Activated CD4-positive, alpha-beta T cell treated with anti-CD3 and anti-CD28 coated beads for 36 hours (primary cell): ENCODE data around the gene FUT8. TPM values are rescaled to one million over a fixed set of nuclear protein-coding genes. Genes with fewer than 3 reads are reported as not detected.
"Not testable (repeated sequence)": the region's sequence is repeated elsewhere in the genome, so short reads cannot be mapped to it uniquely, and the experiment has no call there.

Source experiments
- ATAC-seq: fragments of 200-7000 bp; cut with Tn5 transposase; one replicate; pipeline ENCODE4 v1.10.0; 2021; ENCODE audit warnings: mild to moderate bottlenecking, moderate library complexity
- CTCF ChIA-PET: fragments of 350-600 bp; sonication (Branson Sonifier 250); formaldehyde crosslinking; loops from one replicate; lab custom pipeline; 2021; ENCODE audit warnings: antibody characterized with exemption; lab: Charles Lee
- POLR2A ChIA-PET: fragments of 350-600 bp; sonication (Branson Sonifier 250); formaldehyde crosslinking; loops from one replicate; lab custom pipeline; 2021; ENCODE audit warnings: antibody characterized with exemption, inconsistent platforms; lab: Charles Lee
- DNase-seq: peaks from one replicate; pipeline ENCODE4 v3.0.0-alpha.2; 2020
- H3K27ac Mint-ChIP-seq: one replicate; pipeline ENCODE4 v1.8.0; 2021; ENCODE audit warnings: mixed read lengths
- H3K27me3 Mint-ChIP-seq: one replicate; pipeline ENCODE4 v1.8.0; 2021; ENCODE audit warnings: mixed read lengths
- H3K36me3 Mint-ChIP-seq: one replicate; pipeline ENCODE4 v1.8.0; 2021; ENCODE audit warnings: low read depth, mixed read lengths
- H3K4me1 Mint-ChIP-seq: one replicate; pipeline ENCODE4 v1.8.0; 2021; ENCODE audit warnings: mixed read lengths
- H3K4me3 Mint-ChIP-seq: one replicate; pipeline ENCODE4 v1.8.0; 2021; ENCODE audit warnings: mild to moderate bottlenecking, moderate library complexity, mixed read lengths
- H3K9me3 Mint-ChIP-seq: one replicate; pipeline ENCODE4 v1.8.0; 2021; ENCODE audit warnings: low read depth, mixed read lengths
- intact Hi-C, 2 experiments: fragments of 100-400 bp; cut with DNase I in 1 of 2; cut with micrococcal nuclease in 1 of 2; formaldehyde crosslinking; loops; one replicate each; pipeline versions ENCODE4 v1.14.2 to v1.15.1; 2022 to 2024; cut with DNase I, micrococcal nuclease
- total RNA-seq, 2 experiments: library from RNA; stranded (reverse); gene quantifications; one replicate each; pipeline ENCODE4 v1.2.3, GENCODE V29; 2021

FUT8 gene
- total RNA-seq, 2 experiments from 2014 or later = 44.2 to 50.0 TPM

- H3K27me3 Mint-ChIP-seq = no peaks in the 10 kb centered on the region
- H3K4me1 Mint-ChIP-seq = peaks cover 29% of the 10 kb centered on the region
- H3K36me3 Mint-ChIP-seq = peaks cover 45% of the 10 kb centered on the region
- ATAC-seq = no peak
- CTCF ChIA-PET = no interaction called here
- H3K27ac Mint-ChIP-seq = no peak overlapping the region
- POLR2A ChIA-PET = no interaction called here
- peaks cover 9% of the 10 kb centered on the region for H3K9me3 Mint-ChIP-seq
- intact Hi-C loops = no loop called here
- no peak for DNase-seq
- no peak overlapping the region for H3K4me3 Mint-ChIP-seq
These were observed 37.1 kb downstream of the FUT8 start for GRCh38 chr14:65449647-65450046.

- peaks cover 64% of the 10 kb centered on the region for H3K36me3 Mint-ChIP-seq
- intact Hi-C loops = no loop called here
- H3K9me3 Mint-ChIP-seq = peaks cover 16% of the 10 kb centered on the region
- H3K27ac Mint-ChIP-seq = no peak overlapping the region
- POLR2A ChIA-PET = interaction anchor here (0.5 kb wide), 1 partner anchor 138 kb away, joined by 4 read pairs; no protein-coding TSS in a partner anchor
- peaks cover 20% of the 10 kb centered on the region for H3K4me1 Mint-ChIP-seq
- H3K4me3 Mint-ChIP-seq = no peak overlapping the region
- CTCF ChIA-PET = interaction anchor here (0.6 to 1.4 kb wide), 2 partner anchors 16 to 26 kb away, joined by 3 to 4 read pairs; no protein-coding TSS in a partner anchor
- H3K27me3 Mint-ChIP-seq = no peaks in the 10 kb centered on the region
- ATAC-seq (no peak), DNase-seq (no peak)
These were observed 41.4 kb downstream of the FUT8 start for GRCh38 chr14:65453807-65454480.

GRCh38 chr14:65456247-65456646, 43.7 kb downstream of the FUT8 start:
- H3K4me1 Mint-ChIP-seq = peaks cover 25% of the 10 kb centered on the region
- intact Hi-C loops = no loop called here
- H3K27me3 Mint-ChIP-seq = no peaks in the 10 kb centered on the region
- no peak overlapping the region for H3K4me3 Mint-ChIP-seq
- DNase-seq (no peak), ATAC-seq (no peak)
- POLR2A ChIA-PET = no interaction called here
- CTCF ChIA-PET = interaction anchor here (0.6 to 1.3 kb wide), 2 partner anchors 15 to 158 kb away, joined by 3 to 4 read pairs; no protein-coding TSS in a partner anchor
- no peak overlapping the region for H3K27ac Mint-ChIP-seq
- H3K9me3 Mint-ChIP-seq = peaks cover 16% of the 10 kb centered on the region
- peaks cover 63% of the 10 kb centered on the region for H3K36me3 Mint-ChIP-seq

DNA sequence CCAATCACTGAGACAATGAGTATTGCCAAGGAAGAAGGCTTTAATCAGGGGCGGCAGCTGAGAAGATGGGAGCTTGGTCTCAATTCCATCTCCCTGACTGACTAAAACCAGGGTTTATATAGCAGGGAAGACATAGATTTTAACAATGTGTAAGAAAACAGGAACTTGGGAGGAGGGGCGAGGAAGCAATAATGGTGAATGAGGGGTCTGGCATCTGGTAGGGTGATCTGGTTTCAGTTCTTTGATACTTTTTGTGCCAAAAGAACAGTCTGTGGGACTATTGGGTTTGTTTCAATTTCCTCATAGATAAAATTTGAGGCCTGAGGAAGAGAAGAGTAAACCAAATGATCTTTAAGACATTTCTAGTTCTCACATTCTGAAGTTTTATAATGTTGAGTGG, 49.2 kb downstream of the FUT8 start:
- Mint-ChIP-seq H3K4me1 (peaks cover 37% of the 10 kb centered on the region), H3K4me3 (no peak overlapping the region), H3K27ac (peak overlapping the region; percentile 53), H3K9me3 (peaks cover 2% of the 10 kb centered on the region), H3K36me3 (peaks cover 46% of the 10 kb centered on the region), H3K27me3 (no peaks in the 10 kb centered on the region)
- no peak for ATAC-seq
- no peak for DNase-seq
- CTCF ChIA-PET = interaction anchor here (0.8 to 1.6 kb wide), 3 partner anchors 10 to 406 kb away, joined by 3 to 4 read pairs (median 3); no protein-coding TSS in a partner anchor
- POLR2A ChIA-PET = no interaction called here
- intact Hi-C loops = loop anchor here (1.0 to 2.0 kb wide), 4 partner anchors 15 to 49 kb away; partner anchors contain the start of gene FUT8 (in 1 of the 2)

- Mint-ChIP-seq H3K9me3 (peaks cover 2% of the 10 kb centered on the region), H3K27me3 (no peaks in the 10 kb centered on the region), H3K36me3 (peaks cover 40% of the 10 kb centered on the region), H3K4me3 (no peak overlapping the region), H3K27ac (peak overlapping the region; percentile 14), H3K4me1 (peaks cover 37% of the 10 kb centered on the region)
- ChIA-PET POLR2A (no interaction called here), CTCF (interaction anchor here (0.9 kb wide), 1 partner anchor 405 kb away, joined by 3 read pairs; no protein-coding TSS in a partner anchor)
- intact Hi-C loops = loop anchor here (1.0 to 2.0 kb wide), 4 partner anchors 14 to 50 kb away; partner anchors contain the start of gene FUT8 (in 1 of the 2)
- peak; percentile 95 for ATAC-seq
- DNase-seq = peak; percentile 48
These were observed 49.9 kb downstream of the FUT8 start for GRCh38 chr14:65462411-65462810.

DNA sequence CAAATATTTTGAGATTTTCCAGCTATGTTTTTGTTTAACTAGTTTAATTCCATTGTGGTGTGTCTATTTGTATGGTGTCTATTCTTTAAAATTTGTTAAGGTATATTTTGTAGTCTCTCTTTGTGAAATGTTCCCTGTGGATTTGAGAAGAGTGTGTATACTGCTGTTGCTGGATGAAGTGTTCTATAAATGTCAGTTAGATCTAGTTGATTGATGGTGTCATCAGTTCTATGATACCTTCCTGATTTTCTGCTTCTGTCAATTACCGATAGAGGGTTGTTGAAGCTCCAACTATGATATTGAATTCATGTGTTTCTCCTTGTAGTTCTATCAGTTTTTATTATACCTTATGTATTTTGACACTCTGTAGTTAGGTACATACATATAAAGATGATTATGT, 53.1 kb downstream of the FUT8 start:
- intact Hi-C loops = no loop called here
- Mint-ChIP-seq H3K36me3 (peaks cover 29% of the 10 kb centered on the region), H3K4me1 (peaks cover 45% of the 10 kb centered on the region), H3K4me3 (no peak overlapping the region), H3K9me3 (no peaks in the 10 kb centered on the region), H3K27me3 (no peaks in the 10 kb centered on the region), H3K27ac (no peak overlapping the region)
- ATAC-seq (no peak), DNase-seq (no peak)
- ChIA-PET CTCF (no interaction called here), POLR2A (no interaction called here)

- H3K4me3 Mint-ChIP-seq, H3K27me3 Mint-ChIP-seq, POLR2A ChIA-PET, H3K27ac Mint-ChIP-seq, H3K9me3 Mint-ChIP-seq, DNase-seq, CTCF ChIA-PET, ATAC-seq, intact Hi-C loops: not testable (repeated sequence)
- Mint-ChIP-seq H3K36me3 (peaks cover 18% of the 10 kb centered on the region), H3K4me1 (peaks cover 39% of the 10 kb centered on the region)
These were observed 55.4 kb downstream of the FUT8 start for GRCh38 chr14:65467926-65468325.

GRCh38 chr14:65469903-65470302, 57.4 kb downstream of the FUT8 start:
- Mint-ChIP-seq H3K27ac (no peak overlapping the region), H3K4me1 (peaks cover 36% of the 10 kb centered on the region), H3K9me3 (no peaks in the 10 kb centered on the region), H3K27me3 (no peaks in the 10 kb centered on the region), H3K36me3 (peaks cover 16% of the 10 kb centered on the region), H3K4me3 (no peak overlapping the region)
- DNase-seq (no peak), ATAC-seq (no peak)
- intact Hi-C loops = loop anchor here in 1 of 2 experiments (10.0 kb wide), 1 partner anchor 185 kb away; no protein-coding TSS in a partner anchor
- CTCF ChIA-PET = no interaction called here
- POLR2A ChIA-PET = no interaction called here

GRCh38 chr14:65470404-65470880, 57.9 kb downstream of the FUT8 start:
- no peak overlapping the region for H3K27ac Mint-ChIP-seq
- no peaks in the 10 kb centered on the region for H3K9me3 Mint-ChIP-seq
- intact Hi-C loops = loop anchor here in 1 of 2 experiments (10.0 kb wide), 1 partner anchor 186 kb away; no protein-coding TSS in a partner anchor
- peaks cover 16% of the 10 kb centered on the region for H3K36me3 Mint-ChIP-seq
- H3K4me1 Mint-ChIP-seq = peaks cover 37% of the 10 kb centered on the region
- ChIA-PET POLR2A (no interaction called here), CTCF (no interaction called here)
- DNase-seq (no peak), ATAC-seq (no peak)
- no peaks in the 10 kb centered on the region for H3K27me3 Mint-ChIP-seq
- H3K4me3 Mint-ChIP-seq = no peak overlapping the region

DNA sequence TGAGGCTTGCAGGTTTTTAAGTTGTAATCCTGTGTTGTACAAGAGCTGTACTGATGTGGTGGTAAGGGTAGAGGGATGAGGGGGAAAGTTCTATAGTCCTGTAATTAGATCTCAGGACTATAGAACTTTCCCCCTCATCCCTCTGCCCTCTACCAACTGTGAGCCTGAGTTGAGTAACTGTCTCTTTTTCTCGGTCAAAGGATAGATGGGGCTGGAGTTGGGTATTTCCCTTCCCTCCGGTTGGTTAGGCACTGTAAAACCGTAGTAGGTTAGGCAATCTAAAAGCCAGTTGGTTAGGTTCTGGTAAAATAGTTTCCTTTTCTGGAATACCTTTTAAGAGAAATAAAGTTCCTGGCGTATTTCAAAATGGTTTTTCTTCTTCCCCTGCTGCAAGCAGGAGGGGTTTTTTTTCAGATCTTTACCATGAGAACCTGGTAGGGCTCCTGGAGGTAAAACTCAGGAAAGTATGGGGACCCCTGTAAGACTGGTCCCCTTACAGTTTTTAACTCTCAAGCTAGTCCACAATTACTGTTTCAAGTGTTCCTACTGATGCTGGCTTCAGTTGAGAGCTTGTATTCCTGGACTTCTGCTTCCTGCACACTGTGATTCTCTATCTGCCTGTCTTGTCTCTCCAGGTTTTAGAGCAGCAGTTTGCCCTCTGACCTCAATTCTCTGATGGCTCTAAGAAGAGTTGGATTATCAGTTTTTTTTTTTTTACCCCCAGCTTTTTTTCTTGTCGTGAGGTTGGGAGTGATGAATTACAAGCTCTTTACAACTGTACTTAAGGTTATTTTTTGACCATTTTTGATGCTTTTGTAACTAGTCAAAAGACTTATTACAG, 58.7 kb downstream of the FUT8 start:
- Mint-ChIP-seq H3K27me3 (no peaks in the 10 kb centered on the region), H3K9me3 (no peaks in the 10 kb centered on the region), H3K4me1 (peaks cover 42% of the 10 kb centered on the region), H3K27ac (no peak overlapping the region), H3K36me3 (peaks cover 16% of the 10 kb centered on the region), H3K4me3 (no peak overlapping the region)
- POLR2A ChIA-PET = interaction anchor here (0.7 kb wide), 1 partner anchor 34 kb away, joined by 3 read pairs; no protein-coding TSS in a partner anchor
- DNase-seq (no peak), ATAC-seq (peak; percentile 71)
- intact Hi-C loops = loop anchor here in 1 of 2 experiments (10.0 kb wide), 1 partner anchor 186 kb away; no protein-coding TSS in a partner anchor
- CTCF ChIA-PET = interaction anchor here (0.6 to 1.1 kb wide), 4 partner anchors 11 to 969 kb away, joined by 3 to 5 read pairs (median 3); no protein-coding TSS in a partner anchor

- Mint-ChIP-seq H3K27ac (no peak overlapping the region), H3K4me1 (peaks cover 51% of the 10 kb centered on the region), H3K9me3 (no peaks in the 10 kb centered on the region), H3K4me3 (no peak overlapping the region), H3K36me3 (peaks cover 16% of the 10 kb centered on the region), H3K27me3 (no peaks in the 10 kb centered on the region)
- CTCF ChIA-PET = interaction anchor here (0.8 to 1.1 kb wide), 2 partner anchors 12 to 30 kb away, joined by 3 read pairs; no protein-coding TSS in a partner anchor
- no peak for ATAC-seq
- DNase-seq = no peak
- POLR2A ChIA-PET = no interaction called here
- intact Hi-C loops = loop anchor here in 1 of 2 experiments (10.0 kb wide), 1 partner anchor 187 kb away; no protein-coding TSS in a partner anchor
These were observed 59.7 kb downstream of the FUT8 start for GRCh38 chr14:65472189-65472588.
